ENCODE results near the gene BEND5.

DNA sequence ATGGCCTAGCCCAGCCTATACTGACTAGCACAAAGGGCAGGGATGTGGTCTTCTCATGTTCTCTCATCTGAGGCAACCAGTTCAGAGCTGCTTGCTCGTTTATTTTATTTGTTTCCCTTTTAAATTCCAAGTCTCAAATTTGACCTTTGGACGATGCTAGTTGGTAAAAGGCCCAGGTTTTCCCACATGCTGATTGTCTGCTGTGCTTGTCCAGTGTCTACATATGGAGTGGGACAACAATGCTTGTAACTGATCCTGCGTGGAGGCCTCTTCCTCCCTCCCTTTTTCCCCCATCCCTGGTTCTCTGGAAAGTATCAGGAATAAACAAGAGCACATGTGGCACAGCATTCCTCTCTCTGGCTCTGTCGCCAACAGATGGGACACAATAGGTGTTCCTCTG lies 34.0 kb upstream of the BEND5 start:
- TF ChIP-seq, protein P1, sequence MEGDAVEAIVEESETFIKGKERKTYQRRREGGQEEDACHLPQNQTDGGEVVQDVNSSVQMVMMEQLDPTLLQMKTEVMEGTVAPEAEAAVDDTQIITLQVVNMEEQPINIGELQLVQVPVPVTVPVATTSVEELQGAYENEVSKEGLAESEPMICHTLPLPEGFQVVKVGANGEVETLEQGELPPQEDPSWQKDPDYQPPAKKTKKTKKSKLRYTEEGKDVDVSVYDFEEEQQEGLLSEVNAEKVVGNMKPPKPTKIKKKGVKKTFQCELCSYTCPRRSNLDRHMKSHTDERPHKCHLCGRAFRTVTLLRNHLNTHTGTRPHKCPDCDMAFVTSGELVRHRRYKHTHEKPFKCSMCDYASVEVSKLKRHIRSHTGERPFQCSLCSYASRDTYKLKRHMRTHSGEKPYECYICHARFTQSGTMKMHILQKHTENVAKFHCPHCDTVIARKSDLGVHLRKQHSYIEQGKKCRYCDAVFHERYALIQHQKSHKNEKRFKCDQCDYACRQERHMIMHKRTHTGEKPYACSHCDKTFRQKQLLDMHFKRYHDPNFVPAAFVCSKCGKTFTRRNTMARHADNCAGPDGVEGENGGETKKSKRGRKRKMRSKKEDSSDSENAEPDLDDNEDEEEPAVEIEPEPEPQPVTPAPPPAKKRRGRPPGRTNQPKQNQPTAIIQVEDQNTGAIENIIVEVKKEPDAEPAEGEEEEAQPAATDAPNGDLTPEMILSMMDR (IDR thresholded peaks at IDR 0.05) = no peak
- TF ChIP-seq POLR2AphosphoS5 (IDR thresholded peaks at IDR 0.05) (no peak), POLR2A (IDR thresholded peaks at IDR 0.05) (no peak)

Data from prostate gland (tissue), 2 donors.